Skin epidermis (tissue), 12 donors: ENCODE measurements around the gene MME.
A peak's percentile ranks its signal among the peaks of the same experiment; 100 is the strongest.
"Not testable (repeated sequence)": the region's sequence is repeated elsewhere in the genome, so short reads cannot be mapped to it uniquely, and the experiment has no call there.

ENCODE experiments used
- H3K27ac ChIP-seq, 21 experiments: fragments of 200-600 bp; sonication (generic) in 11 of 21; one replicate each; pipeline ENCODE4 v1.5.0; 2020; ENCODE audit warnings: mild to moderate bottlenecking in 3 of 21, inconsistent platforms in 2 of 21, moderate library complexity in 2 of 21
- H3K4me3 ChIP-seq, 7 experiments: fragments of 200-600 bp; sonication (generic) in 2 of 7; one replicate each; pipeline ENCODE4 v1.5.0; 2020; ENCODE audit warnings: inconsistent platforms in 2 of 7, mild to moderate bottlenecking in 2 of 7, moderate library complexity in 1 of 7

The MME gene

DNA sequence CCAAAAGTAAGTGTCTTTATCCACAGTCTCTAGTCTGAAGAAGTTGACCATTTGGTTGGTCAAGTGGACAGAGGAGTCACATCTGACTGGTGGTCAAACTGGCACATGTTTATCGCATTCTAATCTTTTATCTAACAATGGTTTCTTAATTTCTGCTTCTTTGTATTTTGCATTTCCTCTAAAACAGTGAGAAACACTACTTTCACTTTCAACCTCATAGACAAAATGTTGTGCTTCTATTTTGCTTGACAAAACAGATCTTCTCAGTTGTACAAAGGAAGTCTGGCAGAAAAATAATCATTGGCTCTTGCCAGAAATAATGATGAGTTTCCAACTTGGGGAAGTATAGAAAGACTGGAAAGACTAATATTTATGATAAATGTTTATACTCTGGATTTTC, 103.9 kb downstream of the MME start:
- H3K4me3 ChIP-seq, result no peak overlapping the region
- peak overlapping the region in 1 of 21 experiments; percentile 40 for H3K27ac ChIP-seq

DNA sequence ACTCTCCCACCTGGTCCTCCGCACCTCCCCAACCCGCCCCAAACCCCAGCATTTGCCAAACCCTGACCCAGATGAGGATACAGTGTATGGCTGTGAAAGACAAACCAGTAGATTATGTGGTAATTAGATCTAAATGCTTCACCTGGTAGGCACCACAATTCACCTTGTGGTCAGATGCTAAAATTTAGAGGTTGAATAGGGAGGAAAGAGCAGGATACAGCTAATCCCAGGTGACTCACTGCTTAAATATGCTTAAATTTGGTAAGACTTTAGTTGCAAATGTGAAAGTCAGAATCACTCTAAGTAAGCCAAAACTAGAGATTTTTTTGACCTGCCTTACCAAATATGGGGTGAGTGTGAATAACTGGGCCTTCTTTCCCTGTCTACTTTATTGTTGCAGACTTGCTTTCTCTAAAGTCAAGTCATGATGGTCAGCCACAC, 105.5 kb downstream of the MME start:
- no peak overlapping the region for H3K27ac ChIP-seq
- no peak overlapping the region for H3K4me3 ChIP-seq

DNA sequence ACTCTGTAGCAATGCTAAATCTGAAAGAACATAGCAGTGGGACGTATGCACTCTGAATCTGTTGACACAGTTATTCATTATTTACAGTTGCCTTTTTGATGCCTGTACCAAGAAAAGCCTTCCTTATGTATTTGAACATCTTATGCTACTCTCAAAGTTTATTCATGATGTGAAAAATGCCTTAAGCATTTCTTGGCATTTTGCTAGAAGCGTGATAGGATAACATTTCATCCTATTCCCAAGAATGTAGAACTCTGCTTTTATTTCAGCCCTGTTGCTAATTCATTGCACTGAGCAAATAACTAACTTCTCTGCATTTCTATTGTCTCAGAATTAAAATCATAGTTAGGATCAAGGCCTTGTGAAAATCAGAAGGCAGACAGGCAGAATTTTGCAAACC, 107.9 kb downstream of the MME start:
- no peak overlapping the region for H3K4me3 ChIP-seq
- no peak overlapping the region for H3K27ac ChIP-seq

DNA sequence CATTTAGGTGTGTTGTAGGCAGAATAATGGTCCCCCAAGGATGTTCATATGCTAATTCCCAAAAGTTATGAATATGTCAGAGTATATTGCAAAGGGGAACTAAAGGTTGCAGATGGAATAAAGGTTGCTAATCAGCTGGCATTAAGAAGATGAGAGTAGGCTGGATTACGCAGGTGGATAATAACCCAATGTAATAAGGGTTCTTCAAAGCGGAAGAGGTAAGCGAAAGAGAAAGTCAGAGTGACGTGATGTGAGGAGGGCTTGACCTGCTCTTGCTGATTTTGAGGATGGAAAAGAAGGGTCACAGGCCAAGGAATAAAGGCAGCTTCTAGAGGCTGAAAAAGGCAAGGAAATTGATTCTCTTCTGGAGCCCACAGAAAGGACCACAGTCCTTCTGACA, 109.4 kb downstream of the MME start:
- no peak overlapping the region for H3K4me3 ChIP-seq
- H3K27ac ChIP-seq, result no peak overlapping the region

DNA sequence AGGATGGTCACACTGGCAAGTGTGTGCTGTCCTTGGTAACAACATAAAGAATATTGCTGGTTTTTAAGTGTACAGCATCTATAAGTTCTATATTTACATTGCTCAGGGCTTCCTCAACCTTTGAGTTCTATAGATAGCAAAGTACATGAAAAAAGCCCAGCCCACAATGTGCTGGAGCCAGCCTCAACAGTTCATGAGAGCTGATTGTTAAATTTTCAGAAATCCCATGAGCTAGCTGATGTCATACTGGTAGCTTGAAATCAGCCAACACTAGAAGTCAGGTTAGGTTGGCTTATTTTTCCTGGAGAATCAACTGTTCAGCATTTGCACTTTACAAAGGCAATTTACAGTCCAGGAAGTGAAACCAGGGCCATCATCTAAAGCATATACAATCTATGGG, 110.6 kb downstream of the MME start:
- Histone ChIP-seq H3K27ac (no peak overlapping the region), H3K4me3 (no peak overlapping the region)

DNA sequence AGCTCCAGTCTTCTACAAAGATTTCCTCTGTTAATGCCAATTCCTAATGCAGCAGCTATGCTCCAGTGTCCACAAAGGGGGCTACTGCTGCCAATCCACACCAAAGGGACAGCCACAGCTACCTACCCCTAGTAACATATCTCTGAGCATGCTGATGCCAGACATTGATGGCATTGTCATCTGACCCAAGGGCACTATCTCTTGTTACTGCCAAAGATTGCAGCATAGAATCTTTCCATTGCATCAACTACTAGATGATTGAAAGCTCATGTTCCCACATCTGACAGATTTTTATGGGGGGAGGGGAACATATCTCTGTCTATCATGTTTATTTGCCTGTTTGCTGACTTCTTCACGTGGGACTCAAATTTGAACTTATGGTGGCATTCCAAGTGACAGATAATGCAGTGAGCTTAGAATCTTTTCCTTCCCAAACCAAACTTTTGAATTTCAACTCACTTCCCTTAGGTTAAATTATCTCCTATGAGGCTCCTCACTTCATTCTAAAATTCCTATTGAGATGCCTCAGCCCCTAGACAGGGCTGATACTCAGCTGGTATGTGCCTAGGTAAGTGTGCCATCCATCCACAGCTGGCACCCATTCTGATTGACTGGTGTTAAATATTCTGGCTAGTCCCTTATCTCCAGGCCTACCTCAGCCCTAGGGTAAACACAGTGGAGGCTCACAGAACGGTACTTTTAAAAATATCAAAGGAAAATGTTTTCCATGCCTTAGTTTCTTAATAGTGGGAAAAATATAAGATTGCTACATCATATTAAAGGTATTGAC, 113.0 kb downstream of the MME start:
- Histone ChIP-seq H3K4me3 (no peak overlapping the region), H3K27ac (no peak overlapping the region)

DNA sequence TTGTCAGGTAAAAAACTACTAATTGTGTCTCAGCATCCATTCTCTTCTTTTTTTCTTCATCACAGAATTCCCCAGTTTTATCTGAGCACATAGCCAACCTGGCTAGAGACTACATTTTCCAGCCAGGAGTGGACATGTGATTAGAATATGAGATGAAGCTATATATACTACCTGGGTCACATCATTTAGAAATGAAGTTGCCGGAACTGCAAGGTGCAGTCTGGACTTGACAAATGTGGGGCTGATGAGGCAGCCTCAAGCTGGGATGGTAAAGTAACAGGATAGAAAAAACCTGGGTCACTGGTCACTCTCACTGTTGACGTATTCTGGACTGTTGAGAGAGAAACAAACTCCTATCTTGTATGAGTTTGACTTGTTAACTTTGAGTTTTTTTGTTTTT, 113.7 kb downstream of the MME start:
- no peak overlapping the region for H3K27ac ChIP-seq

DNA sequence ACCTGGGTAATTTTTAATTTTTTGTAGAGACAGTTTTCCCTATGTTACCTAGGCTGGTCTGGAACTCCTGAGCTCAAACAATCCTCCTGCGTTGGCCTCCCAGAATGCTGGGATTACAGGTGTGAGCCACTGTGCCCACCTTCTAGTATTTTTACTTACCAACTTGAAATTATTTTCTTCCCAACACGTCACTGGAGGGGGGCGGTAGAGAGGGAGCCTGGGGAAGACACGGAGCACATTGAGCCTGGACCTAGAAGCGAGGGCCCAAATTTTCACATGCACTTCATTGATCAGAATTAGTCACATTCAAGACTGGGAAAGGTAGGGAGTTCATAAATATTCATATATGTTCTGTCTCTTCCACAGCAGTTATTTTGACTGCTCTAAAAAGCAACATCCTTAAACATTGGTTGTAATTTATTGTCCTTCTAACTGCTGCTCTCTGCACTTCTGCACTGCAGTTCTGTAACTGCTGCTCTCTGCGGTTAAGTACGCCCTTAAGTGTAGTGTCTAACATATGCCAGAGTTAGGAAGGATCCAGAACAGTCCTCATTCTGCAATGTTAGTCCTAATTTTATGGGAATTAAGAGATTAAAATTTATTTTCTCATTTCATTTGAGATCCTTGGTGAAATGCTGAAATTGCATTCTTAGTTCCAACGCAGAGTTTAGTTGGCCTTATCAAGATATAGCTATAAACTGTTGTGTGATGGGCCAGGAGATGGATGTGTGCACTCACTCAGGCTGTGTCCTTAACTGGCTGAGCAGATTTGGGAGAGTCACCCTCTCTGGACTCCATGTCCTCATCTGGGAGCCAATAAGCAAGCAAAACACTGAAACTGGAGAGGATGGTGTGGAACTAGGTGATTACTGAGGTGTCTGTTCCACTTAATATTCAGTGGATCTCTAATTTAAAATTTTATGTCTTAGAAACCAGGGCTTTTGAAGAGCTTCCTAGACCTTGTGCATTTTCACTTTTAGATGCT, 115.1 kb downstream of the MME start:
- Histone ChIP-seq H3K27ac (no peak overlapping the region), H3K4me3 (no peak overlapping the region)

More for the DNA sequence above, 113.7 kb downstream of the MME start:
- no peak overlapping the region for H3K4me3 ChIP-seq

DNA sequence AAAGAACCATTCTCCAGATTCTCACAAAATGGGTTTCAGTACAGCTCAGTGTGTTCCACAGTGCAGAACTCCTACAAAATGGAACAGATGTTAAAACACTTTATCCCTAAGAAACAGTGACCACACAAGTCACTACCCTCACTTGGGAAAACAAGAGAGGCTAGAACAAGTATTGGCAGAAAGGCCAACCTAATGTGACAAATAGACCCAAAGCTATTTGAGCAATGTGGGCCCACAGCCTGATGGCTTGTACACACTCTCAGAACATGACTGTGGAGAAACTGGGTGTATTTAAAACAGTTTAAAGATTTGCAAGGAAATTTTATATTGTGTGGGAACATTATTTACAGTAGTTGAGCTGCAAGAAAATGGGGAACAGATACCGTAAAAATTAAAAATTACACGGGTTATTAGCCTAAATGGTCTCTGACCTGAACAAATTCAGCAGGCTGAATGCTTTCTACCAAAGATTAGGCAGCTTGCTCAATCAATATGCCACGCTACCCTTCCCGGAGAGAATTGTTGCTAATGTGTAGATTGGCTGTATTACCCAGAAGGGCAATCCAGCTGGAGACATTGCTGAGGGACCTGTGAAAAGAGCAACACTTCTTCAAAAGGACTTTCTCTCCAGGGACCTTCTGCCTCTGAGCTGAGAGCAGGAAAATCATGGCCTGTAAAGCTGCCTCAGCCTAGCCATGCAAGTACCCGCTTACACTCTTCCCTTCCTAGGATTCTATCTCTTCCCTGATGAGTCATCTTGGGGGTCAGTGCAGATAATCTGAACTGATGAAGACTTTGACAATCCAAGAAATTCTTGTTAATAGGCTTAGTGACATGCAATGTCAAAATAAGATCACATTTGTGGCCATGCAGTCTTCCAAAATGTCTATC, 116.3 kb downstream of the MME start:
- peak overlapping the region in 1 of 21 experiments; percentile 30 for H3K27ac ChIP-seq

DNA sequence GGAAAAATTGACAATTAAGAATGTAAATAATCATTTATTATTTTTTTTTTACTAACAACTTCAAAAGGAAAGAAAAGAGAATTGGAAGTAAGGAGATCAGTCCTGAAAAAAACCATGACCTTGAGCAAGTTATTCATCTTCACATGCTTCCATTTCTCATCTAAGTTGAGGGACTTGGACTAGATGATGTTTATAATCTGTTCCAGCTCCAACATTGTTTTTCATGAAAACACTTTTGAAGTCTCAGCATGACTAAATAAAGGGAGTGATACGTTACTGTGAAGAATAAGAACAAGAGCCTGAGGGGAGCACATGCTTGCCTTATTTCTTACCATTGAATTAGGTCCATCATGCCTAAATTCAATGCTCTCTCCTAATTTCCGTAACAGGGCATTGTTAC, 117.7 kb downstream of the MME start:
- no peak overlapping the region for H3K4me3 ChIP-seq
- no peak overlapping the region for H3K27ac ChIP-seq

More for the DNA sequence above, 116.3 kb downstream of the MME start:
- H3K4me3 ChIP-seq, result no peak overlapping the region

DNA sequence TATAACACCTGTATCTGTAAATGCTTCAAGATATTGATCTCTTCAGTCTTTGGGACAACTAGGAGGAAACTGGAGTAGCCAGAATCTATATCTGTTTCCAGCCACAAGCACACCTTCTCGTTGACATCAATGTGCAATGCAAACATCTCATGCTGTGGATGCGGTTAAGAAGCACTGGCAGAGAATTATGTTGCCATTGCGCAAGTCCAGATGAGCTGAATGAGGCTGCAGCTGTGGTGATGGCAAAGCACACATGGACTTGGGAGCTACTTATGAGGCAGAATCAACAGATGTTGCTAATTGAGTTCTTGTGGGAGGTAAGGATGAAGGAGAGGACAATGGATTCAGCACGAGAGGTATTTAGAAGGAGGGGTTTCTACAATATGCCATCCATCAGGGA, 122.5 kb downstream of the MME start:
- no peak overlapping the region for H3K27ac ChIP-seq

DNA sequence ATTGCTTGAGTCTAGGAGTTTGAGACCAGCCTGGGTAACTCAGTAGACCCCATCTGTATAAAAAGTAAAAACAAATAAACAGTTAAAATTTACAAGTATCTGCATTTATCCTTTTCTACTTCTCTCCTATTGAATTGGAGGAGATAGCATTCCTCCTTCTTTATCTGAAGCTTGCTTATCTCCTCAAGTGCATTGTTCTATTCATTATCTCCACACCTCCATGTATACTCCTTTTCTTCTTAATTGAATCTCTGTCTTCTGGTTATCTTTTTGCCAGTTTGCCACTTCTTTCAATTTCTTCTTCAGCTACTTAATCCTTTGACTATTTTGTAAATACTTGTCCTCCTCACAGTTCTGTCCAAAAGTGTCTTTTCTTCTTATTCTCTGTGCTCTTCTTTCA, 124.7 kb downstream of the MME start:
- no peak overlapping the region for H3K4me3 ChIP-seq
- no peak overlapping the region for H3K27ac ChIP-seq

More for the DNA sequence above, 122.5 kb downstream of the MME start:
- no peak overlapping the region for H3K4me3 ChIP-seq

DNA sequence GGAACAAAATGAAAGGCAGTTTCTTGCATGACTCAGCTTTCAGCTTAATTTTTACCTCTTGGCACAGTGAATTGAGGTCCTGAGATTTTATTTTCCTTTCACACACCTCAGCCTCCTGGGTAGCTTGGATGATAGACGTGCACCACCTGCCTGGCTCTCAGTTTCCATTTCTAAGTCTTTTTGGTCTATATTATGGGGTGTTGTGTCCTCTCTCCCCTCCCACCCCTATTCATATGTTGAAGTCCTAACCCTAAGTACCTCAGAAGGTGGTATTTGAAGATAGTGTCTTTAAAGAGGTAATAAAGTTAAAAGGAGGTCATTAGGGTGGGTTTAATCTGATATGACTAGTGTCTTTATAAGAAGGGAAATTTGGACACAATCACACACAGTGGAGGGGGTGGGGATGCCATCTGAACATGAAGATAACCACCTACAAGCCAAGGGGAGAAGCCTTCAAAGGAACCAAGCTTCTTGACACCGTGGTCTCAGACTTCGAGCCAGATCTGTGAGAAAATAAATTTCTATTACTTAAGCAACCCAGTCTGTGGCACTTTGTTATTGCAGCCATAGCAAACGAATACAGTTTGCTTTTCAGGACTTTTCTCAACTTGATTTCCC, 128.2 kb downstream of the MME start:
- H3K4me3 ChIP-seq, result no peak overlapping the region
- no peak overlapping the region for H3K27ac ChIP-seq

DNA sequence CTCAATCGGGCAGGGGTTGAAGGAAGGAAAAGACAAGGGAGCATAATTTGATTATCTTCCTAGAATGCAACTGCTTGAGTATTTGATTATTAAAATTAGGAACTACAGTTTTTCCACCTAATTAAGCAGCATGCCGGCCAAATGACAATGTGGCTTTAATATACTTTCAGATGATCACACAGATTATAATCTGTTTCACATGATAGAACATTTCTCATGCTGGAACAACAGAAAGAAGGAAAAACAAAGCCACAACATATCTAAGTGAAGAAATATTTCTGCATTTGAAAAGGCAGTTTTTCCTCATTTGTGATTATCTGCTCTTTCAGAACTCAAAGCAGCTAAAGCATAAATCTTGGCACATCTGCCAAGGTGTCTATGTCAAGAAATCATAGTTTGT, 130.6 kb downstream of the MME start:
- Histone ChIP-seq H3K4me3 (no peak overlapping the region), H3K27ac (peak overlapping the region in 2 of 21 experiments; percentile 5 to 30)

DNA sequence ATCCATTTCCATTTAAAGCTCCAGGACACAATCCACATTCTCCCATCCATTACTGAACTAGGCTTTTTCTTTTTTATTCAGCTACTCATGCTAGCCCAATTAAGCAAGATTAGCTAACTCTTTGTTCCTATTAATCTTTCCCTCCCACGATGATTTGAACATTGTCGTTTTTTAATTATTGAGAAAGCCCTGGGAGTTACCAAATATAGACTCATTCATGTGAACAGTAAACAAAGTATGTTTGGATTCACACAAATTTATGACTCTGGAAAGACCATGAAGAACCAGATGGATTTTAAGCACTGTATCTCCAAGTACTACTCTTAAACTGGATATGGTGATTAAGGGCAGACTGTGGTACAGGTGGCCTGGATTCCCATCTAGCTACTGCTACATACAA, 131.1 kb downstream of the MME start:
- Histone ChIP-seq H3K27ac (peak overlapping the region in 2 of 21 experiments; percentile 5 to 30), H3K4me3 (no peak overlapping the region)

DNA sequence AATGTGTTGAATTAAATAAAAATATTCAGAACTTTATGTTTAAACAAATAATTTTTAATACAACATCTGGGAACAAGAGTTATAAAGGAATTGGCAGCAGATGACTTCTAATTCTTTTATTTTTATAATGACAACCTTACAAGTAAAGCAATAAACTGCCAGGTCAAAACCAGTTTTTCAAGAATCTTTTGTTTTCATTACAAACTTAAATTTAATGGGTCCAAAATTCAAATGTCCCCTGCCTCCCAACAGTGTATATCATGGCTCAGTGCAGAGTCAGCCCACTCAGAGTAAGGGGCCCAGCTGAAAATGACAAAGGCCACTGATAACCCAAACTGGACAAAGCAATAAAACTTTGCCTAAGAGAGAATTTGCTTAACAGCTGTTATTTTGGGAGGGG, 131.8 kb downstream of the MME start:
- Histone ChIP-seq H3K27ac (peak overlapping the region in 1 of 21 experiments; percentile 7), H3K4me3 (no peak overlapping the region)

DNA sequence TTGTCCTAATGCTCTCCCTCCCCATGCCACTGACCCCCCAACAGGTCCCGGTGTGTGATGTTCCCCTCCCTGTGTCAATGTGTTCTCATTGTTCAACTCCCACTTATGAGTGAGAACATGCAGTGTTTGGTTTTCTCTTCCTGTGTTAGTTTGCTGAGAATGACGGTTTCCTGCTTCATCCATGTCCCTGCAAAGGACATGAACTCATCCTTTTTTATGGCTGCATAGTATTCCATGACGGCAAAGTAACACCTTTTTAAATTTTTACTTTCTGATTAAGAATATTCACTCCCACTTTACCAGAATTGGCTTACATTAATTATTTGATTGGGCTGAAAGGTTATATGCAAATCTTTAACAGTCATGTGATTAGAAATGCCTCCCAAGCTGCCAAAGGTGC, 135.9 kb downstream of the MME start:
- not testable (repeated sequence) for H3K27ac ChIP-seq, H3K4me3 ChIP-seq

DNA sequence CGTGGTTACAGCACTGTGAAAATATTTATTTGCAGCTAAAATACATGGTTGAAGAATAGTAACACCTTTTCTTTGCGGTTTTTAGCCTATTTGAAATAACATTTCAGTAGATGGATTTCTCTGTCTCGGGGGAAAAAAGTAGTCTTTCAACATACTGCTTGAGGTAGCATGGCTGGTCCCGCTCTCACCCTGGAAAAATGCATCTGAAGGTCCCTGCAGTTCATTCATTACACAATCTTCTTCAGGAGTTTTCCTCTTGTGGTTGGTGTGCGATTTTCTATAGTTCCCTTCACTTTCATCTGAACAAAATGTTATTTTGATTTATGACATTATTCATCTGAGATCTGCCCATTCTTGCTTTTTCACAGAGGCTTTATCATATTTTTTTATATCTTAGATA, 137.5 kb downstream of the MME start:
- Histone ChIP-seq H3K4me3 (no peak overlapping the region), H3K27ac (no peak overlapping the region)

DNA sequence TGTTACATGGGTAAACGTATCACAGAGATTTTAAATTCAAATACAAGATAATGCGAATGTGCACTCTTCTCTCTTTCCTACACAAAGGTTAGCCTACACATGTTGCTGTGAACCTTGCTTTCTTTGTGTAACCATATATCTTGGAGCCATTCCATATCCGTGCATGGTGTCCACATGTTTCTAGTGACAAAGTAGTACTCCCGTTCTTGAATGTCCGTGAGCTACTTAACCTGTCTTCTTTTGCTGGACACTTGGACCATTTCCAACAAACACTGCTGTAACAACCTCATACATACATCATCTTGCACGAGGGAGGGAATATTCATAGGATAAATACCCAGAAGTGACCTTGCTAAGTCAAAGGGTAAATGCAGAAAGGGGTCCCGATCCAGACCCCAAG, 138.3 kb downstream of the MME start:
- Histone ChIP-seq H3K27ac (no peak overlapping the region), H3K4me3 (no peak overlapping the region)
